DOHH2 (cell line): ENCODE data around the gene CPSF6.
"Not testable (repeated sequence)": the region's sequence is repeated elsewhere in the genome, so short reads cannot be mapped to it uniquely, and the experiment has no call there.

Experiments
- H3F3A ChIP-seq: fragments of 200-600 bp; sonication (generic), shearing (Covaris generic); 2 replicates; pipeline ENCODE4 v1.6.0; 2016; ENCODE audit warnings: antibody characterized with exemption, mild to moderate bottlenecking; ENCODE audit not compliant: control insufficient read depth, insufficient read depth
- H3K27ac ChIP-seq: fragments of 200-600 bp; sonication (generic); 2 replicates; pipeline ENCODE4 v1.5.1; 2014; ENCODE audit warnings: low read depth, mild to moderate bottlenecking, low read length, moderate library complexity
- H3K27me3 ChIP-seq: fragments of 200-600 bp; sonication (generic); 2 replicates; pipeline ENCODE4 v1.6.1; 2014; ENCODE audit warnings: mild to moderate bottlenecking, low read length, mixed read lengths; ENCODE audit not compliant: control insufficient read depth
- H3K36me3 ChIP-seq: fragments of 200-600 bp; sonication (generic); 2 replicates; pipeline ENCODE4 v1.6.1; 2014; ENCODE audit warnings: mild to moderate bottlenecking, low read length, moderate library complexity, mixed read lengths; ENCODE audit not compliant: control insufficient read depth
- H3K4me1 ChIP-seq: fragments of 200-600 bp; sonication (generic); 2 replicates; pipeline ENCODE4 v1.6.1; 2014; ENCODE audit warnings: mild to moderate bottlenecking, low read length, mixed read lengths; ENCODE audit not compliant: control insufficient read depth
- H3K4me2 ChIP-seq: fragments of 200-600 bp; sonication (generic); 2 replicates; pipeline ENCODE4 v1.6.0; 2014; ENCODE audit warnings: mild to moderate bottlenecking, low read length, moderate library complexity
- H3K4me3 ChIP-seq: fragments of 200-600 bp; sonication (generic); 2 replicates; pipeline ENCODE4 v1.5.1; 2014; ENCODE audit warnings: mild to moderate bottlenecking, low read length, mixed read lengths
- H3K79me2 ChIP-seq: fragments of 200-600 bp; sonication (generic); 2 replicates; pipeline ENCODE4 v1.6.1; 2014; ENCODE audit warnings: mild to moderate bottlenecking, low read length, mixed read lengths; ENCODE audit not compliant: control insufficient read depth
- H3K9me2 ChIP-seq: fragments of 200-600 bp; sonication (generic); replicated peaks from 2 replicates; pipeline ENCODE4 v1.6.1; 2014; ENCODE audit warnings: mild to moderate bottlenecking, low read length, mixed read lengths; ENCODE audit not compliant: control insufficient read depth
- H3K9me3 ChIP-seq: fragments of 200-600 bp; sonication (generic); 2 replicates; pipeline ENCODE4 v1.6.1; 2014; ENCODE audit warnings: antibody characterized with exemption, low read length, mixed read lengths; ENCODE audit not compliant: control insufficient read depth, insufficient read depth
- H4K20me1 ChIP-seq: fragments of 200-600 bp; sonication (generic); 2 replicates; pipeline ENCODE4 v1.6.0; 2014; ENCODE audit warnings: low read depth, mild to moderate bottlenecking, antibody characterized with exemption, low read length, moderate library complexity; ENCODE audit not compliant: control insufficient read depth, insufficient read depth
- CTCF ChIP-seq: fragments of 200-600 bp; sonication (generic); IDR thresholded peaks from one replicate; pipeline ENCODE4 v1.5.1; 2014; ENCODE audit warnings: antibody characterized with exemption, mild to moderate bottlenecking, low read depth, low read length; ENCODE audit not compliant: poor library complexity, severe bottlenecking
- EZH2phosphoT487 ChIP-seq: fragments of 200-600 bp; sonication (generic); IDR thresholded peaks from 2 replicates; pipeline ENCODE4 v1.6.1; 2017; ENCODE audit warnings: borderline replicate concordance, mild to moderate bottlenecking, antibody characterized with exemption, low read length, moderate library complexity, mixed read lengths

The CPSF6 gene, protein sequence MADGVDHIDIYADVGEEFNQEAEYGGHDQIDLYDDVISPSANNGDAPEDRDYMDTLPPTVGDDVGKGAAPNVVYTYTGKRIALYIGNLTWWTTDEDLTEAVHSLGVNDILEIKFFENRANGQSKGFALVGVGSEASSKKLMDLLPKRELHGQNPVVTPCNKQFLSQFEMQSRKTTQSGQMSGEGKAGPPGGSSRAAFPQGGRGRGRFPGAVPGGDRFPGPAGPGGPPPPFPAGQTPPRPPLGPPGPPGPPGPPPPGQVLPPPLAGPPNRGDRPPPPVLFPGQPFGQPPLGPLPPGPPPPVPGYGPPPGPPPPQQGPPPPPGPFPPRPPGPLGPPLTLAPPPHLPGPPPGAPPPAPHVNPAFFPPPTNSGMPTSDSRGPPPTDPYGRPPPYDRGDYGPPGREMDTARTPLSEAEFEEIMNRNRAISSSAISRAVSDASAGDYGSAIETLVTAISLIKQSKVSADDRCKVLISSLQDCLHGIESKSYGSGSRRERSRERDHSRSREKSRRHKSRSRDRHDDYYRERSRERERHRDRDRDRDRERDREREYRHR

GRCh38 chr12:69239352-69239921 lies at the start of gene CPSF6:
TSS of gene CPSF6 (plus strand) at chr12:69239569. CDS start at chr12:69239647, 78 bp downstream.
- Histone ChIP-seq H3K27ac (peak within 1 kb of the TSS; percentile 48), H4K20me1 (peaks cover 30% of the 10 kb centered on the region), H3K79me2 (peaks cover 59% of the 10 kb centered on the region), H3K9me3 (no peaks in the 10 kb centered on the region), H3K9me2 (no peaks in the 10 kb centered on the region), H3K4me1 (peaks cover 49% of the 10 kb centered on the region), H3K4me3 (peak within 1 kb of the TSS; percentile 100), H3K27me3 (no peaks in the 10 kb centered on the region), H3K4me2 (peak within 1 kb of the TSS; percentile 85), H3F3A (peaks cover 4% of the 10 kb centered on the region; the same call in 1 of the 2 replicates), H3K36me3 (peaks cover 39% of the 10 kb centered on the region)
- no peak for TF ChIP-seq CTCF
- TF ChIP-seq EZH2phosphoT487: no peak

DNA sequence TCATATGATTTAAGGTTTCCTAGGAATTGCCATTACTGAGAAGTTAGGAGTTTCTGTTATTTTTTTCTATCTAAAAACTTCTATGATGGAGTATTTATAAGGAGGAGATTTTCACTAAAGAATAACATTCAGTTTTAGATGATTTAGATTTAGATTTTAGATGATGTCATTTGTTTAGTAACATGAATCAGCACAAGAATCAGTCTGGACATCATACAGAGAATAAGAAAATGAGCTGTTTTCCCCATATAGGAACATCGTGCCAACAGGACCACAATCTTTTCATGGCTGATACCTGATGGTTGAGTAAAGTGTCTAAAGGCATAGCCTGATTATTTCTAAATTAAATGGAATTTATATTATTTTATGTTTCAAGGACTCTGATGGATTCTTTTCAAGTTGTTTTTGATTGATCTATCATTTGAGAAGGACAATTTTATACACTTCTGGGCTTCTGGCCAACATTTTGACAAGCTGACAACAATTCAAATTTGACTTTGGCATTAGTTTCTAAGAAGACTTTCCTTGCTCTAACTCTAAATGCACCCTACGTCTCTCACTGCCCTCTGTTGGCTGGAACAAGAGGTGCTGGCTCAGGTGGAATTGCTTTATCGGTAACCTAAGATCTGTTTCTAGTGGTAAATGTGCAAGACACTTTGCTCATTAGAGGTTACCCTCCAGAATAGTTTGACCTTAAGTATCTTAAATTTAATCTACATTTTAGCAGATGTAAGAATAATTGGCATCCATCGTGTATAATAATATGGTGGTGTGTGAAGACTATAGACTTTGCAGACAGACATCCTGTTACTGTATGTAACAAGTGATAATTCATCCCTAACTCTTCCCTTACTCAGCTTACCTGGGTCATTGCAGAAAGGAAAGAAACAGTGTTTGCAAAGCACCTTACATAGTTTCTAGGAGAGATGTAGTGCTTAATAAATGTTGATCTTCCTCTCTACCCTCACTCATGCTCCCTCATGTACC lies 42.8 kb upstream of the CPSF6 start:
- H3K4me2 ChIP-seq: no peak overlapping the region
- no peaks in the 10 kb centered on the region for H3K36me3 ChIP-seq
- no peaks in the 10 kb centered on the region for H3K9me2 ChIP-seq
- H3K79me2 ChIP-seq: no peaks in the 10 kb centered on the region
- peaks cover 19% of the 10 kb centered on the region for H3K9me3 ChIP-seq
- H3F3A ChIP-seq: no peaks in the 10 kb centered on the region
- no peaks in the 10 kb centered on the region for H3K4me1 ChIP-seq
- TF ChIP-seq CTCF: peak; percentile 56
- no peak for TF ChIP-seq EZH2phosphoT487
- no peaks in the 10 kb centered on the region for H3K27me3 ChIP-seq
- H4K20me1 ChIP-seq: no peaks in the 10 kb centered on the region
- H3K4me3 ChIP-seq: no peak overlapping the region
- H3K27ac ChIP-seq: no peak overlapping the region

DNA sequence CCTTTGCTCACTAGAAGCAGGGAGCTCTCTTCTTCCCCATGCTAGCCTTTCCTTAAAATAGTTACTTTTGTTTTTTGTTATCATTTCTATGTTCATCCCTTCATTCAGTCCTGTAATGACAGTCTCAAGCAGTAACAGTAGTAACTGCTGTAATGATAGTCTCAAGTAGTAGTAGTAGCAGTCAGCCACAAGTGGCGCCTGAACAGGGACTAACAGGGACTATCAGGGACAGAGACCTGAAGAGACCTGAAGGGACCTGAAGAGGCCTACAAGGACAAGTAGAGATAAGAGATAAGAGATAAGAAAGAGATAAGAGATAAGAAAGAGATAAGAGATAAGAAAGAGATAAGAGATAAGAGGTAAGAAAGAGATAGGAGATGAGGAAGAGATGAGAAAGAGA lies 39.4 kb upstream of the CPSF6 start:
- H3K9me3 ChIP-seq: peaks cover 13% of the 10 kb centered on the region
- not testable (repeated sequence) for H4K20me1 ChIP-seq, H3K4me3 ChIP-seq

More for the DNA sequence above, 39.4 kb upstream of the CPSF6 start:
- not testable (repeated sequence) for H3K4me1 ChIP-seq, H3K36me3 ChIP-seq, H3K79me2 ChIP-seq, H3K9me2 ChIP-seq, H3K27me3 ChIP-seq, H3K27ac ChIP-seq, H3F3A ChIP-seq, H3K4me2 ChIP-seq
